GM21717 (cell line): ENCODE measurements around the gene KIAA1328.

Experiments used
- ATAC-seq: cut with Tn5 transposase; IDR thresholded peaks from one replicate; pipeline ENCODE4 v1.9.1; 2021; ENCODE audit warnings: mild to moderate bottlenecking, moderate library complexity; ENCODE audit not compliant: unreplicated experiment

KIAA1328 gene

GRCh38 chr18:36942264-36942663 is 113.3 kb downstream of the KIAA1328 start:
- ATAC-seq: no peak

DNA sequence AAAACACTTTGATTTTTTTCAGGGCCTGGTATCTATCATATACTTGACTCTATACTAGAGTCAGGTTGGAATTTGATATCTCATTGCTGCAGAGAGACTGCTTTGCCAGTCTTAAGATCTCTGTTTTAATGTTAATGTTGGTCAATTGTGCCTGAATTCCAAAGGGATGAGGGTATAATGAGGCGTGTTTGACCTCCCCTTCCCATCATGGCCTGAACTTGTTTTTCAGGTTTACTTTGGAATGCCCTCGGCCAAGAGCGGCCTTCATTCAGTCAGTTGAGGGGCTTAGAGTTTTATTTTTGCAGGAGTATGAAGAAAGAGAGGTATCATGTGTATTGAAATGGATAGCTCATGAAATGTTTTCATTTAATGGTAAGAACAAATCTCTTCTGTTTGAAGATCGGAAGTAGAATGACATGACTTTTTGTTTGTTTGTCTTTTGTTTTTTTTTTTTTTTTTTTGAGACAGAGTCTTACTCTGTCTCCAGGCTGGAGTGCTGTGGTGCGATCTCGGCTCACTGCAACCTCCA is 119.0 kb downstream of the KIAA1328 start:
- ATAC-seq: no peak

GRCh38 chr18:36950282-36950681 is 121.4 kb downstream of the KIAA1328 start:
- ATAC-seq: no peak

DNA sequence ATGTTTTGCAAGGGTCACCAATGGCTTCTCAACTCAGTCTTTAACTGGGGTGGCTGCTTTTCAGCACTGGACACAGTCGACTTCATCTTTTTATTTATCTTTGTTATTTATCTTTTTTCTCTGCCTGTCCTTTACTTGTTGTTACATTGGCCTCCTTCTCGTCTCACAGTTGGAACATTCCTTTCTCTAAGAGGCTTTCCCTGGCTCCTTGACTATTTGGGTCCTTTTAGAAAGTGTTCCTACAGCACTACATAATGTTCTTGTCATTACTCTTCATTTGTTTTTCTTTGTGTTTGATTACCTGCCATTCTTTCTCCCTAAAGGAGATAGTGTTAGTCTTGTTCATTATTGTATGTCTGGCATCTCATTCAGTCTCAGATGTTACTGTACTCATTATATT is 122.0 kb downstream of the KIAA1328 start:
- ATAC-seq: no peak

GRCh38 chr18:36953047-36953446 is 124.1 kb downstream of the KIAA1328 start:
- ATAC-seq: no peak

DNA sequence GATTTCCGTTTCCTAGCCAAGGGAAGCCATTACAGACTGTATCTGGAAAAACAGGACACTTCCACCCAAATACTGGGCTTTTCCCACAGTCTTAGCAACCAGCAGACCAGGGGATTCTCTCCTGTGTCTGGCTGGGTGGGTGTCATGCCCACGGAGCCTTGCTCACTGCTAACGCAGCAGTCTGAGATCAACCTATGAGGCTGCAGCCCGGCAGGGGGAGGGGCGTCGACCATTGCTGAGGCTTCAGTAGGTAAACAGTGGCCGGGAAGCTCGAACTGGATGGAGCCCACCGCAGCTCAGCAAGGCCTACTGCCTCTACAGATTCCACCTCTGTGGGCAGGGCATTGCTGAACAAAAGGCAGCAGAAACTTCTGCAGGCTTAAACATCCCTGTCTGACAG is 131.1 kb downstream of the KIAA1328 start:
- ATAC-seq: no peak

- ATAC-seq: no peak
These were observed 134.5 kb downstream of the KIAA1328 start for GRCh38 chr18:36963464-36963863.

GRCh38 chr18:36974686-36975085 is 145.8 kb downstream of the KIAA1328 start:
- ATAC-seq: no peak

GRCh38 chr18:36977121-36977520 is 148.2 kb downstream of the KIAA1328 start:
- ATAC-seq: no peak

DNA sequence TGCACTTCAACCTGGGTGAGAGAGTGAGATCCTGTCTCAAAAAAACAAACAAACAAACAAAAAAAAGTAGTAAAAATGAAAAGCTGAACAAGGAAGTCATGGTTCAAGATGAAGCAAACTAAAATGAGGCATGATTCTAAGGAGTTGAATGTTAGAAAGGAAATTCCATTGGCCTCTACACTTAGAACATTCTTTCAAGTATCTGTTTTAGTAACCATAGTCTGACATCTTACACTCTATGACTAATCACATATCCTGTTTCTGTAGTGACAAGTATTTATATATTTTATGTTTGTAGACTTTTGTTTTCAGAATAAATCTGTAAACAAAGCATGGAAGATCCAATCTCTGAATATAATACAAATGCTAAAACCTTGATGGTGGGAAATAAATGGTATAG is 164.1 kb downstream of the KIAA1328 start:
- no peak for ATAC-seq

DNA sequence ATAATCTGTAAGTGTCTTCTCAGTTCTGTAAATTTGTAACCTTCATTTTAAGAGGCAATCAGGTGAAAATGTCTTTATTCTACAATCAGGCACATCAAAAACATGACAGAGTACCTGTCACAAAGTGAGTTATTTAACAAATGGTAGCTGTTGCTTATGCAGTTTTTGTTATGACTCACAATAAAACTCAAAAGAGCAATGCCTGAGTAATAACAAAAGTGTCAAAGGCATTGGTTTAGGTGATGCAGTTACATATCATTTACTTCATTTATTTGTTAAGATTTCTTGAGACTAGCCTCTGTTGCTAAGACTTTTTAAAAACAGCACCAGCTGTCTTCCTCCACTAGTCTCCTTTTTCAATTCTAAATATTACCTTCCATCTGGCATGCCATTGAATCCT is 177.8 kb downstream of the KIAA1328 start:
- peak; percentile 63 for ATAC-seq

- no peak for ATAC-seq
These were observed 183.5 kb downstream of the KIAA1328 start for GRCh38 chr18:37012452-37012851.

GRCh38 chr18:37019157-37019827 is 190.4 kb downstream of the KIAA1328 start:
- ATAC-seq: no peak

DNA sequence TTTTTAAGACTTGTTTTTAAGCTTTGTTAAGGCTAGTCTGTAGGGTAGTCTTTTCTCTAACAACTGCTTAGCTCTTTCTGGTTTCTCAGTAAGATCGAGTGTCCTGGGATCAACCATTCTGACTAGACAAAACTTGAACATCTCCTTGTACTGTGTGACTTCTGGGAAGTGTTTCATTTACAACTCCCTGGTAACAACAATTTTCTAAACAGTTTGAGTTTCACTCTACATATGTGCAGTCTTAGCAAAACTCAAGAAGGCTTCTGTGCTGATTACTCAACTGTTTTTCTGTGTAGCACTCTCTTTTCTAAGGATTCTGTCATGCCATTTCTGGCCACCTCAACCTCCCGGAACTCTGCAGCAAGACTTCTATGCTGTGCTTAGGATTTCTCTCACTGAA is 204.5 kb downstream of the KIAA1328 start:
- no peak for ATAC-seq

- no peak for ATAC-seq
These were observed 213.5 kb downstream of the KIAA1328 start for GRCh38 chr18:37042381-37042780.

DNA sequence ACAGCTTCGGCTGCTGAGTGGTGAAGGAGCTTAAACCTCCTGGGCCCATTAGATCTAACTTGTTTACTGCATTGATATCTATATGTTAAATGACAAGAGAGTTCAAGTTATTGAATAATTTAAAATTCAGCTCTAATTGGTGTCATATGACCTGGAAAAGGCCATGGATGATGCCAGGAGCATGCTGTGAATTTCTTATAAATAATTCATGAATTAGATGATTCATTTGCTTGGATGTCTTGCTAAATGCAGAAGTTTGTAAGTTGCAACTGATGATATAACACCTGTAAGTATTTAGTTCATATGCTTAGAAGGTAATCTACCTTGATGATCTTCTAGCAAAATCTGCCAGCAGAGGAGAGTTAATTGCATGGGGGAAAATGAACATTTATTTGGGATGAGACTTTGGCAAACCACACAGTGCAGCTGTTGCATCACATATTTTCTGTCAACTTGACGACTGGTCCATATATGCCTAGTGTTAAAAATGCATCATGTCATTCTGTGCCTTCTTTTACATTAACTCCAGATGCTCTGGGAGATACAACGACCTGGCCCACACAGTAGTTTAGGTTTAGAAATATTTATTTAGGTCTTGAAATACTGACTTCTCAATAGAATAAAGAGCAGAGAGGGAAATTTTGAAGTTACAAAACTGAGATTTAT is 226.3 kb downstream of the KIAA1328 start:
- no peak for ATAC-seq

DNA sequence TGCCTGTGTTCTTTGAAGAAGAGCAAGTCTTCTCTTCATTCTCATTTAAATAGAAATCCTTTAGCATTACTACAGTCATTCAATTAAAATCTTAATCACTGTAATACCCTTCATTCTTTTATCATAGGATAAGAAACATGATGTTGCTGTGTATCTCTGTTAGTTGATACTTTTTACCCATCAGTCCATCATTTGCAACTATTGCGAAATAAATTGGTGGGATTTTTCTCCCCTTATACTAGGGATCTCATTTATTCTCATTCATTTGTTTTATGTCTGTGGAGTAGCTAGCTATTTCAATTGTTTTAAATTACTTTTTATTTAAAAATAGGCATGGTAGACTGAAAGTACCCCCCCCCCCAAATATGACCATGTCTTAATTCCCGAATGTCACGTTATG is 235.3 kb downstream of the KIAA1328 start:
- no peak for ATAC-seq

- no peak for ATAC-seq
These were observed 236.3 kb downstream of the KIAA1328 start for GRCh38 chr18:37065254-37065653.

- no peak for ATAC-seq
These were observed 256.0 kb downstream of the KIAA1328 start for GRCh38 chr18:37084912-37085311.

- ATAC-seq: no peak
These were observed 256.4 kb downstream of the KIAA1328 start for GRCh38 chr18:37085362-37085761.

DNA sequence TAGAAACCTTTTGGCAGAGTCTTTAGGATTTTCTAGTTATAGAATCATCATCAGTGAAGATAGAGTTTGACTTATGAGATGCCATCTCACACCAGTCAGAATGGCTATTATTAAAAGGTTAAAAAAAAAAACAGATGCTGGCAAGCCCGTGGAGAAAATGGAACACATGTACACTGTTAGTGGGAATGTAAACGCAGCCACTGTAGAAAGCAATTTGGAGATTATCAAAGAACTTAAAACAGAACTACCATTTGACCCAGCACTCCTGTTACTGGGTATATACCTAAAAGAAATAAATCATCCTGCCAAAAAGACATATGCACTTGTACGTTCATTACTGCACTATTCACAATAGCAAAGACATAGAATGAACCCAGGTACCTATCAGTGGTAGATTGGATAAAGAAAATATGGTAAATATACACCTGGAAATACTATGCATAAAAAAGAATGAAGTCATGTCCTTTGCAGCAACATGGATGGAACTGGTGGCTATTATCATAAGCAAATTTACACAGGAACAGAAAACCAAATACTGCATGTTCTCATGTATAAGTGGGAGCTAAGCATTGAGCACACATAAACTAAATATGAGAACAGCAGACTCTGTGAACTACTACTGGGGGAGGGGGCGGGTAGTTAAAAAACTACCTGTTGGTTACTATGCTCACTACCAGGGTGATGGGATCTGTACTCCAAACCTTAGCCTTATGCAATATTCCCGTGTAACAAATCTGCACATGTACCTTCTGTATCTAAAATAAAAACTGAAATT is 279.0 kb downstream of the KIAA1328 start:
- ATAC-seq: no peak

GRCh38 chr18:37122877-37123276 is 293.9 kb downstream of the KIAA1328 start:
- no peak for ATAC-seq
